ENCODE data around the gene CD151. TPM values are rescaled to one million over a fixed set of nuclear protein-coding genes. Genes with fewer than 3 reads are reported as not detected.

The CD151 gene
- total and polyA plus RNA-seq, 4 donors: 620 to 1,186 (median 771) TPM

DNA sequence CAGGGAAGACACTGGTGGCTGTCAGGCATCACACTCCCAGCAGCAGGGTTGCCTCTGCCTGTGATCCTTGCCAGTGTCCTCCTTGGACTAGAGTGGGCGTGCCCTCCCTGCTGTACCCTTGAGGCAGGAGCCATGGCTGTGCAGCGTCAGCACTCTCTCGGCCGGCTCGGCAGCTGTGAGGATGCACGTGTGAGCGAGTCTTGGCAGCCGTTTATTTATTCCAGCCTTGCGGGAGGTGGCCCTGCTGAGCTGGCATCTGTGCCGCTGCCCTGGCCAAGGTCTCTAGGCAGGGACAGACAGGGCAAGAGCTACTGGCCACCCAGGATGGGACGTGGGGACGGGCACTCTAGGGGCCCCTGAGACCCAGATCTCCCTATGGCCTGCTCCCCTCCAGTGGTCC is 43.8 kb downstream of the CD151 start:
- no peaks in the 10 kb centered on the region for H3K36me3 ChIP-seq (ENCODE audit: control insufficient read depth in 1 of 2, insufficient read depth in 2 of 2, low read length in 1 of 2)
- 50 to 53% methylated on average over 12 of the region's 12 CpGs for WGBS, 2 donors
- DNase-seq (no peak), ATAC-seq (ENCODE audit: low FRiP score) (no peak)
- no peak overlapping the region for H3K4me3 ChIP-seq (ENCODE audit: low read length in 2 of 2)
- no peak overlapping the region for H3K27ac ChIP-seq (ENCODE audit: low read depth in 1 of 2, low read length in 2 of 2)
- intact Hi-C loops (cut with DNase I): no loop called here
- H3K27me3 ChIP-seq (ENCODE audit: control insufficient read depth in 1 of 2, insufficient read depth in 2 of 2, low read length in 1 of 2): no peaks in the 10 kb centered on the region
- H3K4me1 ChIP-seq (ENCODE audit: control insufficient read depth in 1 of 2, insufficient read depth in 2 of 2, low read length in 2 of 2): no peaks in the 10 kb centered on the region
- H3K9me3 ChIP-seq (ENCODE audit: control insufficient read depth, low read length): no peaks in the 10 kb centered on the region

DNA sequence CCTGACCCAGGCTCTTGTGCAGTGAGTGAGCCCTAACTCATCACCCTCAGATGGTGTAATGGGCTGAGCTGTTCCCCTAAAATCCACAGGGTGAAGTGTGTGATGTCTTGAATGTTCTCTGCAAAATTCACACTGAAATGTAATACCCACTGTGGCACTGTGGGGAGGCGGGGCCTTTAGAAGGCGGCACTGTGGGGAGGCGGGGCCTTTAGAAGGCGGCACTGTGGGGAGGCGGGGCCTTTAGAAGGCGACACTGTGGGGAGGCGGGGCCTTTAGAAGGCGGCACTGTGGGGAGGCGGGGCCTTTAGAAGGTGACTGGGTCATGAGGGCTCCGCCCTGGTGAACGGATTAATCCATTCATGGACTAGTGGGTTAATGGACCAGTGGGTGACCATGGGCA is 44.8 kb downstream of the CD151 start:
- Histone ChIP-seq H3K36me3 (ENCODE audit: control insufficient read depth in 1 of 2, insufficient read depth in 2 of 2, low read length in 1 of 2) (no peaks in the 10 kb centered on the region), H3K27me3 (ENCODE audit: control insufficient read depth in 1 of 2, insufficient read depth in 2 of 2, low read length in 1 of 2) (no peaks in the 10 kb centered on the region), H3K9me3 (ENCODE audit: control insufficient read depth, low read length) (no peaks in the 10 kb centered on the region), H3K27ac (ENCODE audit: low read depth in 1 of 2, low read length in 2 of 2) (no peak overlapping the region), H3K4me1 (ENCODE audit: control insufficient read depth in 1 of 2, insufficient read depth in 2 of 2, low read length in 2 of 2) (no peaks in the 10 kb centered on the region), H3K4me3 (ENCODE audit: low read length in 2 of 2) (no peak overlapping the region)
- no peak for DNase-seq
- ATAC-seq (ENCODE audit: low FRiP score): no peak
- intact Hi-C loops (cut with DNase I): no loop called here
- WGBS, 2 donors: 87 to 90% methylated on average over 11 of the region's 11 CpGs

DNA sequence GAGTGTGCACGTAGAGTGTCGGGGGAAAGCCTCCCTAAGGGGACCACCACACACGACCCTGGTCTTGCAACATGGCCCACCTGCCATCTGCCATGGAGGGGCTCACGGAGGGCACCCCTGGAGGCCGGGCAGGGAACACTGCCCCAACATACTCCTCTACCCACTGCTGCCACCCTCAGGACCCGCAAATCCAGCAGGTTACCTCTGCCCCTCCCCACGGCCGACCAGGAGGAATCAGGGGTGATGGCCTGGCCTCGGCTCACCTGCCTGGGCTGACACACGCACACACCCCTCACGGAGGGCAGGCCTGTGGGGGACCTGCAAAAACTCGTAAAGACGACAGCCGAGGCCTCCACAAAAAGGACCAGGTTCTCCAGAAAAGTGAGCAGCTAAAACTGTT is 47.7 kb downstream of the CD151 start:
- no peaks in the 10 kb centered on the region for H3K36me3 ChIP-seq (ENCODE audit: control insufficient read depth in 1 of 2, insufficient read depth in 2 of 2, low read length in 1 of 2)

DNA sequence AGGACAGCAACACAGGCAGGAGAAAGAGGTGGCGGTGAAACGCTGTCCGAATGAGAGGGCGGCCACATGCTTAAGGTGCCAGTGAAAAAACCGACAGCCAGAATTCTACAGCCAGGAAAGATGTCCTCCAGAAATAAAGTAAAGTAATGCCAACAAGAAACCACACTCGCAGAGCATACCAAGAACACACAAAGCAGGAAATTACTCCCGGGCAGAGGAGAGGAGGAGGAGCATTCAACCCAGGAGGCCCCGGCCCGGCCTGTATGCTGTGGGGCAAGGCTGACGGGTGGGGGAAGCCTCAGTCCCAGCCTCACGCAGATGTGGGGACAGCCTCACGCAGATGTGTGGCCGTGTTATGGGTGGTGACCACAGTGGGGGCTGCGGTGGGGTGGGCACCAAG is 49.8 kb downstream of the CD151 start:
- H3K36me3 ChIP-seq (ENCODE audit: control insufficient read depth in 1 of 2, insufficient read depth in 2 of 2, low read length in 1 of 2): no peaks in the 10 kb centered on the region
- DNase-seq (no peak), ATAC-seq (ENCODE audit: low FRiP score) (no peak)
- intact Hi-C loops (cut with DNase I): no loop called here
- H3K9me3 ChIP-seq (ENCODE audit: control insufficient read depth, low read length): no peaks in the 10 kb centered on the region
- no peak overlapping the region for H3K27ac ChIP-seq (ENCODE audit: low read depth in 1 of 2, low read length in 2 of 2)
- H3K4me3 ChIP-seq (ENCODE audit: low read length in 2 of 2): no peak overlapping the region
- WGBS, 2 donors: 86 to 89% methylated on average over 14 of the region's 14 CpGs
- H3K27me3 ChIP-seq (ENCODE audit: control insufficient read depth in 1 of 2, insufficient read depth in 2 of 2, low read length in 1 of 2): no peaks in the 10 kb centered on the region
- no peaks in the 10 kb centered on the region for H3K4me1 ChIP-seq (ENCODE audit: control insufficient read depth in 1 of 2, insufficient read depth in 2 of 2, low read length in 2 of 2)

More for the DNA sequence above, 47.7 kb downstream of the CD151 start:
- 84 to 87% methylated on average over 14 of the region's 14 CpGs for WGBS, 2 donors
- DNase-seq (no peak), ATAC-seq (ENCODE audit: low FRiP score) (no peak)
- Histone ChIP-seq H3K4me3 (ENCODE audit: low read length in 2 of 2) (no peak overlapping the region), H3K4me1 (ENCODE audit: control insufficient read depth in 1 of 2, insufficient read depth in 2 of 2, low read length in 2 of 2) (no peaks in the 10 kb centered on the region), H3K27me3 (ENCODE audit: control insufficient read depth in 1 of 2, insufficient read depth in 2 of 2, low read length in 1 of 2) (no peaks in the 10 kb centered on the region), H3K27ac (ENCODE audit: low read depth in 1 of 2, low read length in 2 of 2) (no peak overlapping the region), H3K9me3 (ENCODE audit: control insufficient read depth, low read length) (no peaks in the 10 kb centered on the region)
- intact Hi-C loops (cut with DNase I): no loop called here

DNA sequence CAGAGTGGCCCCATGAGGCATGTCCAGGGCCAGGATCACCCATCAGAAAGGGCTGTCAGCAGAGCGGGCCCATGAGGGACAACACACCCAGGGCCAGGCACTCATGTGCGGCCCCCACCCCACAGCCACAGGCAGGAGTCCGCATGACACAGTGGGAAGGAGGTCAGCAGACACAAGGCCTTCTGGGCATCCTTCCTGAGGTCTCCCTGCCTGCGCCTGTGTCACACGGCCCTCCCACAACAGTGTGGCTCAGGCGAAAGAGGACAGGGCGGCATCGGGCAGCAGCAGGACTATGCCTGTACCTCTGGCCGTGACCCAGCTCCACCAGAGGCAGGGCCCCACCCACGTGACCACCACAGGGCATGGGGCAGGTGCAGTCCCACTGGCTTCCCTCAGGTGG is 50.8 kb downstream of the CD151 start:
- Histone ChIP-seq H3K27ac (ENCODE audit: low read depth in 1 of 2, low read length in 2 of 2) (no peak overlapping the region), H3K4me1 (ENCODE audit: control insufficient read depth in 1 of 2, insufficient read depth in 2 of 2, low read length in 2 of 2) (no peaks in the 10 kb centered on the region), H3K27me3 (ENCODE audit: control insufficient read depth in 1 of 2, insufficient read depth in 2 of 2, low read length in 1 of 2) (no peaks in the 10 kb centered on the region), H3K4me3 (ENCODE audit: low read length in 2 of 2) (no peak overlapping the region), H3K36me3 (ENCODE audit: control insufficient read depth in 1 of 2, insufficient read depth in 2 of 2, low read length in 1 of 2) (peaks cover 0 to 2% of the 10 kb centered on the region in 2 donors), H3K9me3 (ENCODE audit: control insufficient read depth, low read length) (no peaks in the 10 kb centered on the region)
- no peak for DNase-seq
- no peak for ATAC-seq (ENCODE audit: low FRiP score)
- intact Hi-C loops (cut with DNase I): no loop called here
- 89 to 92% methylated on average over 10 of the region's 10 CpGs for WGBS, 2 donors

DNA sequence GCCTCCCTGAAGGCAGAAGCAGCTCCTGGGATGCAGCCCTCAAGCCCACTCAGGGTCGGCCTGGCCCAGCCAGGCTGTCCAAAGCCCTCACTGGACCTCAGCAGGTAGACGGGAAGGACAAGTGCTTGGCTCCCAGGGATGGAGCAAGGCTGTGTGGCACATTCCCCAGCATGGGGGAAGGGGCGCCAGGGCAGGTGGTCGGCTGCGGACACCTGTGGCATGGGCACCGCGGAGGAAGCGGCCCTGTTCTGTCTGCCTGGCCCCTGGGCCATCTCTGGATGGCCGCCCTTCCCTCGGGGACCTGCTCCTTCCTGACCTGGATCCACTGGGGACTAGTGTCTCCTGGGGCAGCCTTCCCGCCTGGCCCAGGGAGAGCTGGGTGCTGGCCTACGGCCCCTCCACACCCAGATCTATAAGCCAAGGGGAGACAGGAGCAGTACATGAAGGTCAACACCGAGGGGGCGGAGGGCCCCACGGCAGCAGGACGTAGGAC is 51.9 kb downstream of the CD151 start:
- peak; percentile 2 for ATAC-seq (ENCODE audit: low FRiP score)
- Histone ChIP-seq H3K36me3 (ENCODE audit: control insufficient read depth in 1 of 2, insufficient read depth in 2 of 2, low read length in 1 of 2) (peaks cover 0 to 2% of the 10 kb centered on the region in 2 donors), H3K4me3 (ENCODE audit: low read length in 2 of 2) (no peak overlapping the region), H3K9me3 (ENCODE audit: control insufficient read depth, low read length) (no peaks in the 10 kb centered on the region), H3K4me1 (ENCODE audit: control insufficient read depth in 1 of 2, insufficient read depth in 2 of 2, low read length in 2 of 2) (no peaks in the 10 kb centered on the region), H3K27ac (ENCODE audit: low read depth in 1 of 2, low read length in 2 of 2) (no peak overlapping the region), H3K27me3 (ENCODE audit: control insufficient read depth in 1 of 2, insufficient read depth in 2 of 2, low read length in 1 of 2) (no peaks in the 10 kb centered on the region)
- intact Hi-C loops (cut with DNase I): no loop called here
- no peak for DNase-seq
- 85 to 88% methylated on average over 16 of the region's 16 CpGs for WGBS, 2 donors

DNA sequence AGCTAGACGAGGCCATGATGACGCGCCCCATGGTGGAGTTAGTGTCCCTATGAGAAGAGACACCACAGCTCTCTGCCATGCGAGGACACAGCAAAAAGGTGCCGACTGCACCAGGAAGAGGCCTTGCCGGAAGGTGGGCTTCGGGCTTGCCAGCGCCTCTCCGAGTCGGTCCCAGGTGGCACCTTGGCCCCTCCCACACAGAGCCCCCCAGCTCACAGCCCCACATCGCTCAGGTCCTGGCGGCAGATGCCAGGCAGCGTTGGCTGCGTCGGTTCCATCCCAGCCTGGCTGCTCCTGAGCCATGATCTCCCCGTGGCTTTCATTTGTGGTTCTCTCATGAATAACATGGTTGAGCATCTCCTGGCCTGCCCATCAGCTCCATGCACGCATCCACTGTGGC is 53.8 kb downstream of the CD151 start:
- intact Hi-C loops (cut with DNase I): no loop called here
- DNase-seq (no peak), ATAC-seq (ENCODE audit: low FRiP score) (no peak)
- H3K9me3 ChIP-seq (ENCODE audit: control insufficient read depth, low read length): no peaks in the 10 kb centered on the region
- no peak overlapping the region for H3K27ac ChIP-seq (ENCODE audit: low read depth in 1 of 2, low read length in 2 of 2)
- peaks cover 0 to 2% of the 10 kb centered on the region in 2 donors for H3K36me3 ChIP-seq (ENCODE audit: control insufficient read depth in 1 of 2, insufficient read depth in 2 of 2, low read length in 1 of 2)
- no peaks in the 10 kb centered on the region for H3K4me1 ChIP-seq (ENCODE audit: control insufficient read depth in 1 of 2, insufficient read depth in 2 of 2, low read length in 2 of 2)
- no peak overlapping the region for H3K4me3 ChIP-seq (ENCODE audit: low read length in 2 of 2)
- 96 to 97% methylated on average over 17 of the region's 17 CpGs for WGBS, 2 donors
- no peaks in the 10 kb centered on the region for H3K27me3 ChIP-seq (ENCODE audit: control insufficient read depth in 1 of 2, insufficient read depth in 2 of 2, low read length in 1 of 2)

DNA sequence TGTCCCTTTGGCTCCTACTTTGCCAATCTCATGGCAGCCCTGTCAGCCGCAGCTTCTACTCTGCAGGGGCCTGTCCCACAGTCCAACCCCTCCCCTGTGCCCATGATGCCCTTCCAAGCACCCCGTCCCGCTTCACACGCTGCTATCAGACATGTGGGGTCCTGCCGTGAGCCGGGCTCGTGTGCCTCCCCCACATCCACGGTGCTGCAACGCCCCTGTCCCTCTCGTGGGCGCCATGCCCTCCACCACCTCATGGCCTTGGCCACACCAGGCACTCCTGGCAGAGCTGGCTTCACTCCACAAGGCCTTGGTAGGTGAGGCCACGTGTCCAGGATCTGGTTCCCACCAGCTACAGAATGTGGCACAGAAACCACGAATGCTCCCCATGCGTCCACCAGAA is 54.8 kb downstream of the CD151 start:
- H3K4me3 ChIP-seq (ENCODE audit: low read length in 2 of 2): no peak overlapping the region
- no peaks in the 10 kb centered on the region for H3K4me1 ChIP-seq (ENCODE audit: control insufficient read depth in 1 of 2, insufficient read depth in 2 of 2, low read length in 2 of 2)
- H3K9me3 ChIP-seq (ENCODE audit: control insufficient read depth, low read length): no peaks in the 10 kb centered on the region
- H3K27me3 ChIP-seq (ENCODE audit: control insufficient read depth in 1 of 2, insufficient read depth in 2 of 2, low read length in 1 of 2): no peaks in the 10 kb centered on the region
- H3K27ac ChIP-seq (ENCODE audit: low read depth in 1 of 2, low read length in 2 of 2): no peak overlapping the region
- no peak for DNase-seq
- intact Hi-C loops (cut with DNase I): no loop called here
- peaks cover 0 to 2% of the 10 kb centered on the region in 2 donors for H3K36me3 ChIP-seq (ENCODE audit: control insufficient read depth in 1 of 2, insufficient read depth in 2 of 2, low read length in 1 of 2)
- no peak for ATAC-seq (ENCODE audit: low FRiP score)
- 93 to 94% methylated on average over 14 of the region's 14 CpGs for WGBS, 2 donors

Measured in aorta (tissue), 5 donors.